GM18867 (cell line): ENCODE results near the gene TMEM50B.
"Not testable (repeated sequence)": the region's sequence is repeated elsewhere in the genome, so short reads cannot be mapped to it uniquely, and the experiment has no call there.

ENCODE experiments used
- ATAC-seq: cut with Tn5 transposase; IDR thresholded peaks from one replicate; pipeline ENCODE4 v1.9.1; 2021; ENCODE audit warnings: mild to moderate bottlenecking, moderate library complexity; ENCODE audit not compliant: unreplicated experiment

Gene TMEM50B

GRCh38 chr21:33479679-33480480, at the start of gene TMEM50B:
TSS of gene TMEM50B (minus strand) at chr21:33479974. CDS start at chr21:33468885, 11,089 bp downstream.
- peak; percentile 87 for ATAC-seq

GRCh38 chr21:33522953-33523349, 43.2 kb upstream of the TMEM50B start:
- ATAC-seq: no peak

GRCh38 chr21:33522297-33522952, 42.7 kb upstream of the TMEM50B start:
- ATAC-seq: no peak

GRCh38 chr21:33518899-33519298, 39.1 kb upstream of the TMEM50B start:
- no peak for ATAC-seq

- no peak for ATAC-seq
These were observed 34.5 kb upstream of the TMEM50B start for GRCh38 chr21:33514229-33514628.

GRCh38 chr21:33512481-33512880, 32.7 kb upstream of the TMEM50B start:
- ATAC-seq: no peak

- ATAC-seq: no peak
These were observed 31.9 kb upstream of the TMEM50B start for GRCh38 chr21:33511639-33512038.

GRCh38 chr21:33510826-33511225, 31.1 kb upstream of the TMEM50B start:
- ATAC-seq: no peak

- ATAC-seq: not testable (repeated sequence)
These were observed 27.2 kb upstream of the TMEM50B start for GRCh38 chr21:33507003-33507402.

GRCh38 chr21:33505833-33506232, 26.1 kb upstream of the TMEM50B start:
- ATAC-seq: no peak

- ATAC-seq: no peak
These were observed 16.6 kb upstream of the TMEM50B start for GRCh38 chr21:33496345-33496744.

GRCh38 chr21:33495743-33496142, 16.0 kb upstream of the TMEM50B start:
- no peak for ATAC-seq

GRCh38 chr21:33493756-33494155, 14.0 kb upstream of the TMEM50B start:
- ATAC-seq: no peak

GRCh38 chr21:33492571-33492970, 12.8 kb upstream of the TMEM50B start:
- ATAC-seq: no peak

GRCh38 chr21:33491373-33492102, 11.8 kb upstream of the TMEM50B start, which contains the start of gene DNAJC28:
TSS of gene DNAJC28 (minus strand) at chr21:33491716. CDS start at chr21:33489393, 2,323 bp downstream.
- ATAC-seq: peak; percentile 97

GRCh38 chr21:33490991-33491372, 11.2 kb upstream of the TMEM50B start:
- ATAC-seq: no peak

GRCh38 chr21:33488936-33489335, 9.2 kb upstream of the TMEM50B start:
- no peak for ATAC-seq

GRCh38 chr21:33487996-33488395, 8.2 kb upstream of the TMEM50B start:
- no peak for ATAC-seq

- no peak for ATAC-seq
These were observed 1.7 kb upstream of the TMEM50B start for GRCh38 chr21:33481314-33481943.

GRCh38 chr21:33480481-33481103, 818 bp upstream of the TMEM50B start:
- ATAC-seq: no peak
